ENCODE measurements around the gene PROM1.
A peak's percentile ranks its signal among the peaks of the same experiment; 100 is the strongest.

The PROM1 gene

DNA sequence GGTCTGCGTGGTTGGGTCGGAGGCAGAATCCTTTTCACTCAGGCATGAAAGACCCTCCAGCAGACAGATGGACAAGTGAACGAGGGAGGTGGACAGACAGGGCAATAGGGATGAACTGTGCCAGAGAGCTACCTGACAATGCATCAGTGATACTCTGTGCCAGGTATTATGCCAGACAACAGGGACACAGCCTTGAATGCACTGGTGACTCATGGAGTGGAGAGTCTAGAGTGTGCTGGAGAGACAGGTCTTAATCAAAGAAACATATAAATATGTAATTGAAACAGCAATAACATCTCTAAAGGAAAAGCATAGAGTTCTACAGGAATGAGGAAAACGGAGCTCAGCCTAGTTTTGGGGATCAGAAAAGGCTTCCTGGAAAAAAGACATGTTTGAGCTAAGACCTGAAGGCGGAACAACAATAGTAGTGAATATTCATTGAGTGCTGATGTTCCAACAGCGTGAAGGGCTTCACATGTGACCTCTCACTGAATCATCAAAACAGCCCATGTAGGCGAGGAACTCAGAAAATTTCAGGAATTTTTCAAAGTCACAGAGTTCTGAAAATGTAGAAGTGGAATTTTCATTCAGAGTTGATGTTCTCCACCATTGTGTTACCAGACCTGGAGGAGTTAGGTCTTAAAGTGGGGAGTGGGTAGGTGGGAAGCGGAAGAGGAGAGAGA, 100.8 kb downstream of the PROM1 start:
- no peak for DNase-seq

DNA sequence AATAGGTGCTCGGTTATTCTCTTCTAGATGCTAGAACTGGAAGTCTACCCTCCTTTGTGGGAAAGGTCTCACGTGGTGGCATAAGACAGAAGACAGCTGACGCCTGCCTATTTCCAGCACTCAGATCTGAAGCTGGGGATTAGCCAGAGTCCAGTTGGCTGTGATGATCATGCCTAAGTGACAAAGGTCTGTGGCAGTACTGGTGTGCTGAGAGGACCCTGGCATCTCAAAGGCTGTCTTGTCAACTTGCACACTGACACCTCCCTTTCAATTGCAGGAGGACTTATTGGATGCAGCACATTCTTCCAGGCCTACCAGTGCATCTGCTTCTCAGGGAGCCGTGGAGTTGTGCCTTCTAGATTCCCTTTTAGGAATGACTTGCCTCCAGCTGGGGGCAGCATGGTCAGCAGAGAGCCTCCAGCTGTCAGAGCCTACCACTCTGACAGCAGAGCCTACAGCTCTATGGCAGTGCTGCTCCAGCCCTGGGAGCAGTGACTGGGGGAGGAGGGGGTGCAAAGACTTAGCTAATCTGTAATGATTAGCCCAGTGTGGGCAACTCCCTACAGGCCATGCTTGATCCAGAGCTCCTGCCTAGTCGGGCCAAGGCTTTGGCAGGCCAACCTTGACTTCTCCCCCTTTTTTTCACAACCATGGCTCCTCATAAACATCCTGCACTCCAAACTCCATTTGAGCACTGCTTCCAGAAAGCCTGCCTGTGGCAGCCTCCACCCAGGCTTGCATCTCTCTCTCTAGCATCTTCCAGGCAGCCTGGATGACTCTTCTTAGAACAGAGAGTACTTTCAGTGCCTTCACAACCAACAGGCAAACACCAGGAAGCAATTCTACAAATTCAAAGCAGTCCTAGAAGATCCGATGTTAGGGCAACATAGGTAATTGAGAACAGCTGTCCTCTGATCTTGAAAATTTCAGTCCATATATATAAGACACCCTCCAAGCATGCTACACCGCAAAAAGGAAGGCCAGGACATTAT, 107.1 kb downstream of the PROM1 start:
- no peak for DNase-seq

DNA sequence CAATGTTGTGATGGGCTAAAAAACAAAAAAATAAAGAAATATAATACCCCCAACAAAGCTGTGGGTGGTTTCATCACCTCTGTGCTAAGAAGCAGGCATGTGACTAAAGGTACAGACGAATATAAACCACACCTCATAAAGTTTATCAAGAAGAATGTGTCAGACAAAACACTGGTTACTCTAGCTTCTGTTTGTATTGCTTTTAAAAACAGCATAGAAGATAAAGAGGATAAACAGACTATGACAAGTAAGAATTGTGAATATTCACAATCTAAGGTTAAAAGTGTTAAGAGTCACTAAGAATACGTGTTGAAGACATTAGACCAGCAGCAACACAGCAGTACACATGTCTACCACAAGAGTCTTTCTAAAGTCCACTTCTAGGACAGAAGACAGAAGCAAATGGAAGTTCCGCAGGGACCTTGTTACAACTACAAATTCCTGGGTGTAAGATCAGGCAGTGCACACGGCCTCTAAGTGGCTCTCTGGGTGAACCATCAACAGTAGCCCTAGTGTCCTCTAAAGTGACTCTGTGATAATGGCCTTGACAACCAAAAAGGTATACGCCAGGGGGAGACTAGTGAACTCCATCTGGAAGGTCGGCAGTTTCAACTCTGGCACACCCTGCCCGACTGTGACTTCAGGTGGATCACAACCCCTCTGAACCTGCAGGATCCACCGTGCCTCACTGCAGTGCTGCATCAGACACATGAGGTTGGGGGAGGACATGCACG, 112.6 kb downstream of the PROM1 start:
- no peak for DNase-seq

DNA sequence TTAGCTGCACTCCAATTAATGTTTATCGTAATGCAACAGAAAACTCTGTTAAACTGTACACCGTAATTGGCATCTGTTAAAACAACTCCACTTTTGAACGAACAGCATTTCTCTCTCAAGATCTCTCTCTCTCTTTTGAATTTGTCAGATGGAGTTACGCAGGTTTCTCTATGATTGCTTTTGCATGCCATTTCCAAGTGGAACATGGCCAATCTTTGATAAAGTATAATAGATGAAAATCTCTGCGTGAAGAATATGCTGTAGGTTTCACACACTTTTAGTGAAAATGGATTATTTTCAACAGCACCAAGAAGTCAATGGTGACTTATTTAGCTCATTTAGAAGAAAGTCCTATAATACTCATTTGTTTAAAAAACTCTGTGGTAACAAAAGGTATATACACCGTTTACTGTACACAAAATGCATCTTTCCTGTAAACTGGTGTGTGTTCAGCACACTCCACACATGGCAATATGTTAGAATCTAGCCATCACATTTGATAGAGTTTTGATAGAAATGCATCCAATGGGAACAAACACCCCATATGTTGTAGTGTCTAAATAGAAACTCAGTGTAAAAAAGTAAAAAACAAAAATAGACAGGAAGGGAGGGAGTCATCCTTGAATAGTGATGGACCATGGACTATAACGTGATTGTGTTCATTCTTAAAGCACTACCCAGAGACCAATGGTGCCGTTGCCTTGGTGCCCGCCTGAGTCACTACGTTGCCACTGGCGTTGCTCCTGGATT, 115.1 kb downstream of the PROM1 start:
- DNase-seq, result no peak

DNA sequence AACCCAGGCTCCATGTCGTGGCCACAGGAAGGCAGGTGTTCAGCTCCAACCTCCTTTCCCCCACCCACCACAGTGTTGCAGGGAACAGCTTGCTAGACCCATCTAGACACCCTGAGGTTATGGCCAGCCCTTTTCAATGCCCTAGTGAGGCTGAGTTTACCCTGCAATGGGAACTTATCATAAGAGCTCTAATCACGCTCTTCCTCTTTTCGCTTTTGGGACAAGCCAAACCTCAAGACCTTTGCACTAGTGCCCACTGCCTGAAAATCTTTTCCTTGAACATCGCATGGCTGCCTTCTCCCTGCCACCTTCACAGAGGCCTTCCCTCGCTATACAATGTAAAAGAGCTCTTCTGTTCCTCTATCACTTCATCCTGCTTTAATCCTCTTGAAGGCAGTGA, 118.5 kb downstream of the PROM1 start:
- DNase-seq, result peak; percentile 21

DNA sequence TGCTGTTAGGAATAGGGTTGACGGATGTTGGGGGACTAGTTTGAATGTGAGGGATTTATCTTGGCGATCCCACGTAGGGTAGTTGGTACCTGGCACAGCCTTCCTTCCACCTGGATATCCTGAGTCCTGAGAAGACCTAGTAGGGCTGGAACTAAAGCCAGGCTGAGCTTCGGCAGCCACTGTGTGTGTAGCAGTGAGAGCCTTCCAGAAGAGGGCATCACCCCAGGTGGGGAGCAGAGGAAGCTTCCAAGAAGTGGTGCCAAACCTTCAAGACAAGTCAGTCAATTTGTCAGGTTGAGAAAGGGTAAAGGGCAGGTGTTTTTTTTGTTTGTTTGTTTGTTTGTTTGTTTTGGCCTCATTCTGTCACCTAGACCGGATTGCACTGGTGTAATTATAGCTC, 119.7 kb downstream of the PROM1 start:
- DNase-seq, result no peak

DNA sequence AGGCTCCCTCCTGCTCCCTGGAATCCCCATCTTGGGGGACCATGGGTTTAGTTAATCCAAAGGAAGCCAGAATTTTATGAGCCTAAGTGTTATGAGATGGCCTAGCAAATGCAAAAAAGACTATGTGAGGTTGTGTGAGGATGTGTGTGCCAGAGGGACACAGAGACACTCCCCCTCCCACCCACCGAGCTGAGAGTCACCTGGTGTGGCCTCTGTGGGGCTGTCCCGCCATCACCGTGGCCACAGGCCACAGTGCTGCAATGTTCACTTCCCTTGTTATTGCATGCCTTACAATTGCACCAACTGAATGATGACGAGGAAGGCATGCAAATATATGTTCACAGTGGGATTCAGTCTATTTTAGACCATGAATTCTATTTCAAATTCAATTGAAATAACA, 120.2 kb downstream of the PROM1 start:
- peak; percentile 73 for DNase-seq

DNA sequence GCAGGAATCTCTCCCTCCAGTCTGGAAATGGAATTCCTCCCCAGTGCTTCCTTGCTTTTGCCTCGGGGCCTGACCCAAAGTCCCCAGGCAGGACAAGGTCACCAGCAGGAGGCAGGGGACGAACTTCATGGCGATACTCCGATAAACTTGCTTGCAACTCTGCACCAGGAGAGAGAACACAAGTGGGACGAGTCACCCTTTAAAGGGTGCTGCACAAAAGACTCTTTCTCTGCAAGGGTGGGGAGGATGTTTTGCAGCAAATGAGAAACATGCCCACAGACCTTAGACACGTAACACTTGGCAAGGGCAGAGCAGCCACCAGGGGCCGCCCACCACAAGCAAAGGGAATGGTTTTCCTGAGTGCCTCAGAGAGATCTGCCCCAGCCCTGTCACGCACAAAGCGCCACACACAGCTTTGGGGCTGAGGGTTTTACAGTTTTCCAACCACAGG, 120.8 kb downstream of the PROM1 start, which contains the start of gene FGFBP2:
Gene FGFBP2 (minus strand): TSS at position 175 of the 451 bp plus-strand sequence. CDS start 46 bp downstream, at position 129.
- DNase-seq, result peak; percentile 34

DNA sequence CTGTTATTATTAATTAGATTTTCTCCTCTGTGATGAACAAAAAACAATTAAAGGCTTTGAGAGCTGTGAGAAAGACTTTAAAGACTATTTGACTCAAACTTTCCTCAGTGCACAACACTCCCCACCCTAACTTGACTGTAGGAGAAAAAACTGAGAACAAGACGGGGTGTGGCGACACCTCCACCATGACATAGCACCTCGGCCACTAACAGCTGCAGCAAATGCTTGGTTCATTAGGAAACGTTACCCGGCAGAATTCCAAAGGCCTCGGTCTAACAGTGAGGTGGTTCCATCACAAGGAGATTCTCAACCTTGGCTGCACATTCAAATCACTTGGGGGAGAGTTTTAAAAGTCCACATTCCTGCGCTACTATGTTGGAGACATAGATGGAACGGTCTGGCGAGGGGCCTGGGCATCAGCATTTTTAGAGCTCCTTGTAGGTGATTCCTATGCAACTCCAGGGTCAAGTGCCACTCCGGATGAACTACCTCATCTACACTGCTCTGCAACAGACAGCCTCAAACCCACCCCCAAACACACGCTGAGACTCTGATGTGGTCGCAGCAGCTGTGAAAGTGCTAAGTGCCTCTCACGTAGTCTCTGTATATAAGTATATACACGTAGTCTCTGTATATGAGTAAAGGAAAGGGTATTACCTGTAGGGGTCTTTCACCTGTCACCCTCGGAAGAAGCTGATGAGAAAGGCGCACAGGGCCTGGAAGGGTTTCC, 121.9 kb downstream of the PROM1 start:
- peak; percentile 8 for DNase-seq

DNA sequence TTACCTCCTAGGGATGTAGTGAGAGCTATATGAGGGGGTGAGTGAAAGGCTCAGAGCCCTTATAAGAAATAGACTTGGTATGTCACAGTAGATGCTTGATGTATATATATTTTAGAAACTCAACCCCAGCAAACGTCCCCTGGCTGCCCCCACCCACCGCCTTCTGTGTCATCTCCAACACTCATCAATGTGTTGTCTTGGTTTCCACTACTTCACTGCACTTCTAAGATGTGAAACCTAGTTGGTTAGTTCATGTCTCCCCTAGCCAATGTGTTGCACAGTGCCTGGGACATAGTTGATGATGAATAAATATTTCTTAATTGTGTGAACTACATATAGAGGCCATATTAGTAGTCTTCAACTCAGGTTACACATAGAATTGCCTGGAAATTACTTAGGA, 125.3 kb downstream of the PROM1 start:
- no peak for DNase-seq

DNA sequence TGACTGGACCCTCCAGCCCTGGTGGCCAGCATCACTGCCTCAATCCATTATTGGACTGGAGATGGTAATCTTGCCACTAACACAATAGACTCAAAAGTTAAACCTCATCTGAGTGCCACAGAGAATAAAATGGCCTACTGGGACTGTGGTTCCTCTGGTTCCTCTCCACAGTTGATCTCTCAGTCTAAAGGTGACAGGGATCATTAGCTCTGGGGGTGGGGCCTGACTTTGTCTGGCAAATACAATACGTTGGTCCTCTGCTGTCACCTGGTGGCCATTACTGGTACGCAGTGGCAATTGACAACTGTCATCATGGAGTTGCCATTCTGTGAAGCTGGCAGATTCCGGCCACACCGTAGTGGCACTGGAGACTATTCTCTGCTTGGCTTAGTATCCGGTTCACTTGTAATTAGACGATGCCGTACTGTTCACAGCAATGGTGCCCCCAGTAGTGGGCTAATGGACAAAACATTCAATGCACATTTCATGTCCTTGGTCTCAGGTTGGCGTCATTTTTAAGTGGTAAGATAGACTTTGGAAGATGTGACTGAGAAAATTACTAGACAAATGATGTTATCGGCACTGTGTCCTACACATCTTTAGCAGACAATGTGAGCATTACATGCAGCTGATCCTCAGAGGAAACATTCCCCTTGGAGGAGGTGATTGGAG, 127.5 kb downstream of the PROM1 start:
- peak; percentile 84 for DNase-seq

DNA sequence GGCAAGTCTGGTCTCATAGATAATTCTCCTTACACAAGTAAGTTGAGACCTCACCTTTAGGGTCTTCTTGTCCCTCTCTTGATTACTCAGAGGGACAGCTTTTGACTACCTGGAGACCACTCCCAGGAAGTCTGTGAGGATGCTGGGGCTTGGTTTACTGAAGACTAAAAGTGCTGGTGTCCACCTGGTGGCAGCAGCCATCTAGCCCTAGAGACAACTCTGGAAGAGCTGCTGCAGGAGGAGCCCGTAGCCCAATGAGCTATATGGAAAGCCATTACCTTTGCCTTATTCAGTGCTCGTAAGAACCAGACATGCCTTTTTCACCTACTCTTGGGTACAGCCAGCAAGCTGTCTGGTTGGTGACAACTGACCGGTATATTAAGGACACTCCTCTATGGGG, 128.2 kb downstream of the PROM1 start:
- no peak for DNase-seq

DNA sequence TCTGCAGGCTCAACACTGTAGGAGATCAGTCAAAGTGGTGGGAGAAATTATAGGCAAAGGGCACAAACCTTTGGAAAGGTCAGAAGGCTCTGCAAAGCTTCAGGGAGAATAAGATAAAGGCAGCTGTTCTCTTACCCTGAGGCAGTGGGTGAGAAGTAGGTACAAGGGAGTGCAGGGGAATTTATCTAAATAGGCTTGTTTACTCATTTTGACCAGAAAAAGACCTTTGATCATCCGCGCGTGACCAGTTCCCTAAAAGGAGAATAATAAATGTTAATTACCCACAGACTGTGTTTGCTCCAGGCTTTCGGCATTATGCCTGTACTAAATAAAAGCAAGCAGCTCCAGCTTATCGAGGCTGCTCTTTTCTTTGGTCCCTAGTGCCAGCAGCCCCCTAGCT, 130.2 kb downstream of the PROM1 start:
- no peak for DNase-seq

DNA sequence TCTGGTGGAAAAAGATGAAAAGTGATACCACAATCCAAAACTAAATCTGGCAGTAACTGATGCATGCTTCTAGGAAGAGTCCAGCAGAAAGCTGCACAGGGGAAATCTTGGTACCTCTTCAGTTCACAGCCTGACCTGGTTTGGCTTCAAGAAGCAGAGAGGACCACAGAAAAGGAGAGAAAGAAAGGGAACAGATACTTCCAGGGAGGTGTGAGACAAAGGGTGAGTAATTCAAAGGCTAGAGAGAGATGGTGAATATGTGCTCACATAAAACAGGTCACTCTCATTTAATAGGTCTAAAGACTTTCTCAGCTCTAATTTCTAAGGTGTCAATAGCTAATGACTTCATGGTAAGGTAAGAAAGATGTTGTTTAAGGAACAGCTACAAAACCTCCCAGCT, 132.0 kb downstream of the PROM1 start:
- DNase-seq, result no peak

DNA sequence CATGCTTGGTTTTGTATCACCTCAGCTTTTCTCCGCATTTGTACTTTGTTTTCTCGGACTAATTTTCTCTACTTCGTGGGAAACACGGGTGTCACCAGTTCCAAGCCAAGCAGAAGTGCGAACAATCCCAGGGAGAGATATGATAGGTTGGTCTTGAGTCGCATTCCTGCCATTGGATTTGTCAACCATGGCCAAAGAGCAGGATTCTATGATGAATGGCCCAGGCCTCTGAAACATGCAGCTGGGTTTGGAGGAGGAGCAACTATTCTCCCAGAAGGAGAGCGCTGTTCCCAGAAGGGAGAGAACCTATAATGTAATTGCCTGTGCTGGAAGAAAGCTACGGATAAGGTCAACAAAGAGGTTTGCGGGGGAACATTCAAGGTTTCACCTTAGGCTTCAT, 135.0 kb downstream of the PROM1 start:
- no peak for DNase-seq

DNA sequence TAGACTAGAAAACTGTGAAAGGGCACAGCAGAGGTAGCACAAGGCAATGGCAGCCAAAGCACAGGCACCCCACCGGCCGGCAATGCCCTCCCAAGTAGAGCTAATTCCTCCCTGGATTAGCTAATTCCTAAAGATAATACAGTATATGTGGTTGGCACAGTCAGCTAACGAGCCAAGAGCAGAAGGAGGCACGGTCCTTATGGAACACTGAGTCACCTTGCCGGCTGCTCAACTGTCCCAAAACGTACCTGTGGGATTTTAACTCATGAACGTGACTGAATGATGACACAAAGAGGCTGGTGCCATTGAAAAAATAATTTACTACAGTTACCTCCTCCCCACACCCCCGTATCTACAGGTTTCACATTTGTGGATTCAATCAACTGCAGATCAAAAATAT, 136.1 kb downstream of the PROM1 start:
- no peak for DNase-seq

DNA sequence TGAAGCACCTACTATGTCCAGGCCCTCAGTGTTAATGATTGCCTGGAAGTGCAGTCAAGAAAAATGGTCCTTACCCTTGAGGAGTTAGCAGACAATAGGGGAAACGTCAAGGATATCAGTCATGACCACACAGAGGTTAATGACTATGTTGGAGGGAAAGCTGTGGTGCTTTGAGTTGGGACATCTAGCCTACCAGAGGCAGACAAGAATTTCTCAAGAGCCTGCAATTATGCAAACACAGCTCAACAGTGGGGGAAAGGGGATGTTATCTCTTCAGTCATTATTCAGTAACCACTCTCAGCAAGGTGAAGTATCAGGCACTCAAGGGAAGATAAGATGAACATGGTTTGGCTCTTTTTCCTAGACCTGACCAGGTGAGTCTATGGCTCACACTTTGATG, 138.3 kb downstream of the PROM1 start:
- DNase-seq, result peak; percentile 69

DNA sequence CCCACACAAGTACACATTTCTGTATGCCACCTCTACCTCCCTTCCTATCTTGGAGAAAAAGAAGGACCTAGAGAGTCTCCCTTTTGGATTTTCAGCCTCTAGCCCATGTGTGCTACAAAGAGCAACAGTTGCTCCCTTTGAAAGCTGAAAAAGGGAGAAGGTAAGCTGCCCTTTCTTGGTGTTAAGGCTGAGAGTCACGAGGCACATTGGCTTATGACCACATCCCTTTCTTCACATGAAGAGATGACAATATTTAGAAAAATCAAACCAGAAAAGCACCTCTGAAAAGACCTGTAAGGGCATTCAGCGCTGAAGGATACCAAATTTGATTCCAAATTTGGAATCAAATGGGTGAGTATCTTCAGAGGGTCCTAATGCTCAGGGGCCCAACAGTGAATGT, 138.9 kb downstream of the PROM1 start:
- DNase-seq, result no peak

DNA sequence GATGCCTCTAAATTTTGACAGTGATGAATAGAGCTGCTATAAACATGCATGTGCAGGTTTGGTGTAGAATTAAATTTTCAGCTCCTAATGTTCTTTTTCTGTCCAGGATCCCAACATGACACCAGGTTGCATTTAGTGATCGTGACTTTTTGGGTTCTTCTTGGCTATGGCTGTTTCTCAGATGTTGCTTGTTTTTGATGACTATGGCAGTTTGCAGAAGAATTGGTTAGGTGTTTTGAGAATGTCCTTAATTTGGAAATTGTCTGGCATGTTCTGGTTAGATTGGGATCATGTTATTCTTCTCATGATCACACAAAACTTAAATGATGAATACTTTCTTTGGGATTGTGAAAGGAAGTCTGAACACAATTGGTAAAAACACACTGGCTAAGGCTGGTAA, 141.5 kb downstream of the PROM1 start:
- no peak for DNase-seq

DNA sequence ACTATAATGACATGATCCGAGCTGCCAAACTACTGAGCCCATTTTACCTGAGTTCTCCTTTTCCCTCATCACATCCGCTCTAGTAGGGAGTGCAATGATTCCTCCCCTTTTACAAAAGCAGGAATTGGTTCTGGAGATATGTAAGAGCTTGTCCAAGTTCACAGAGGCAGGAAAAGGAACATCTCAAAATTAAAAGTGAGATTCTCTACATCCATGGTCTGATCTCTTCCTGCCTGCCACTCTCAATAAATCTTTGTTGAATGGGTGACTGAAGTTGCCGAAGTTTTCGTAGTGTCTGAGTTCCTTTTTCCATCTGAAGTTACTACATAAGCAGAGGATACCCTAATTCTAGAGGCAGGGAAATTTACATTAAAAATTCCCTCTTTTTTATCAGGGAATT, 145.2 kb downstream of the PROM1 start, which contains the start of gene FGFBP1:
Gene FGFBP1 (minus strand): TSS at position 101 of the 400 bp plus-strand sequence. CDS start 2,108 bp downstream, outside the sequence.
- DNase-seq, result no peak

DNA sequence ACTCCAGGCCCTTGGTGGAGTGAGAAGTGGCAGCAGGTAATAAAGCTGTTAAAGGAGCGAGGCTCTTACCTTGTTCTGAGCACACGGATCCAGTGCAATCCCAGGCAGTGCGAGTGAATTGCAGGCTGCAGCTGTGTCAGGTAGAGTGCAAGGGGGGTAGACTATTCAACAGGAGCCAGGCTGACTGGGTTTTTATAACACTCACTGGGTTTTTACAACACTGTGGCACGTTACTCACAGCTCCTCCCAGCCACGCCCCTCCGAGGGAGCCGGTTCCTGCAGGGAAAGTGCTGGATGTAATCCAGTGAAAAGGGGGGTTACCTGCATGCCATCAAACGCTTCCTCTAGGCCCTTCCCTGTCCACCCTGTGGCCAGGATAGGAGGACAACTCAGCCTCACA, 145.6 kb downstream of the PROM1 start:
- DNase-seq, result no peak
